Stimulated activated CD8-positive, alpha-beta memory T cell treated with anti-CD3 and anti-CD28 coated beads, Interleukin-2, amount 100 ng/mL, for 48 hours (primary cell): ENCODE results near the gene PPP1R14B.
"Not testable (repeated sequence)": the region's sequence is repeated elsewhere in the genome, so short reads cannot be mapped to it uniquely, and the experiment has no call there.

Experiments
- DNase-seq, 2 donors: peaks; one replicate each; pipeline ENCODE4 v3.0.0-alpha.2; 2020; ENCODE audit warnings: low read depth in 2 of 2

Gene PPP1R14B

GRCh38 chr11:64260147-64260708, 13.5 kb upstream of the PPP1R14B start:
- no peak for DNase-seq

- DNase-seq: no peak
Measured at GRCh38 chr11:64259533-64260067, 12.9 kb upstream of the PPP1R14B start.

- no peak for DNase-seq
Measured at GRCh38 chr11:64258946-64259532, 12.3 kb upstream of the PPP1R14B start.

- DNase-seq: no peak
Measured at GRCh38 chr11:64258356-64258755, 11.6 kb upstream of the PPP1R14B start.

- DNase-seq: no peak
Measured at GRCh38 chr11:64256300-64256699, 9.6 kb upstream of the PPP1R14B start.

GRCh38 chr11:64255135-64256128, 8.7 kb upstream of the PPP1R14B start:
- no peak for DNase-seq

GRCh38 chr11:64254326-64254725, 7.6 kb upstream of the PPP1R14B start:
- no peak for DNase-seq

GRCh38 chr11:64253481-64253880, 6.7 kb upstream of the PPP1R14B start:
- DNase-seq: no peak

- no peak for DNase-seq
Measured at GRCh38 chr11:64253043-64253442, 6.3 kb upstream of the PPP1R14B start.

GRCh38 chr11:64252003-64252872, 5.5 kb upstream of the PPP1R14B start:
- no peak for DNase-seq

- DNase-seq: no peak
Measured at GRCh38 chr11:64251753-64252002, 4.9 kb upstream of the PPP1R14B start.

GRCh38 chr11:64251016-64251752, 4.4 kb upstream of the PPP1R14B start, which contains the start of gene PLCB3:
TSS of gene PLCB3 (plus strand) at chr11:64251530. CDS start at chr11:64251650, 120 bp downstream.
- DNase-seq: peak in 1 of 2 donors; percentile 59

GRCh38 chr11:64250415-64251015, 3.8 kb upstream of the PPP1R14B start:
- DNase-seq: no peak

- no peak for DNase-seq
Measured at GRCh38 chr11:64249563-64250414, 3.0 kb upstream of the PPP1R14B start.

- DNase-seq: no peak
Measured at GRCh38 chr11:64249038-64249437, 2.3 kb upstream of the PPP1R14B start.

GRCh38 chr11:64248578-64248977, 1.8 kb upstream of the PPP1R14B start:
- DNase-seq: no peak

GRCh38 chr11:64247729-64248531, 1.2 kb upstream of the PPP1R14B start:
- no peak for DNase-seq

GRCh38 chr11:64246621-64246870, 197 bp downstream of the PPP1R14B start:
- not testable (repeated sequence) for DNase-seq
